Kidney (tissue), 14 donors: Measurements from ENCODE around the gene RNF31. TPM values are rescaled to one million over a fixed set of nuclear protein-coding genes. Genes with fewer than 3 reads are reported as not detected.
"Not testable (repeated sequence)": the region's sequence is repeated elsewhere in the genome, so short reads cannot be mapped to it uniquely, and the experiment has no call there.

ENCODE experiments used
- DNase-seq, 5 donors: peaks; one replicate each; pipeline ENCODE4 v3.0.0-alpha.2; 2013 to 2020
- FAIRE-seq: peaks from 2 replicates; lab custom pipeline; 2012; peaks lifted over from hg19 to GRCh38; lab: Jason Lieb, UNC
- H3K27ac ChIP-seq, 2 donors: one replicate each; pipeline ENCODE4 v1.7.0; 2013; ENCODE audit warnings: low read depth in 2 of 2, low read length in 2 of 2, inconsistent platforms in 1 of 2
- H3K27me3 ChIP-seq: one replicate; pipeline ENCODE4 v1.7.1; 2013; ENCODE audit warnings: low read length, inconsistent platforms; ENCODE audit not compliant: control insufficient read depth, insufficient read depth
- H3K36me3 ChIP-seq, 3 donors: one replicate each; pipeline versions ENCODE4 v1.7.0 to v1.7.1; 2013; ENCODE audit warnings: low read length in 3 of 3, control low read depth in 1 of 3, inconsistent platforms in 1 of 3; ENCODE audit not compliant: insufficient read depth in 3 of 3, control insufficient read depth in 2 of 3
- H3K4me1 ChIP-seq, 3 donors: one replicate each; pipeline versions ENCODE4 v1.7.0 to v1.7.1; 2013; ENCODE audit warnings: low read length in 3 of 3, inconsistent platforms in 1 of 3, low read depth in 1 of 3; ENCODE audit not compliant: control insufficient read depth in 2 of 3, insufficient read depth in 2 of 3
- H3K4me3 ChIP-seq, 3 donors: one replicate each; pipeline versions ENCODE4 v1.7.0 to v1.8.1; 2013; ENCODE audit warnings: low read length in 3 of 3, control low read depth in 1 of 3, inconsistent platforms in 1 of 3
- H3K9ac ChIP-seq, 3 donors: one replicate each; pipeline versions ENCODE4 v1.7.0 to v1.7.1; 2013; ENCODE audit warnings: low read length in 3 of 3, control low read depth in 1 of 3, inconsistent platforms in 1 of 3
- H3K9me3 ChIP-seq, 3 donors: one replicate each; pipeline versions ENCODE4 v1.7.0 to v1.7.1; 2013; ENCODE audit warnings: low read length in 3 of 3, control low read depth in 1 of 3, inconsistent platforms in 1 of 3; ENCODE audit not compliant: control insufficient read depth in 2 of 3, insufficient read depth in 1 of 3
- intact Hi-C: fragments of 100-400 bp; cut with DNase I; formaldehyde crosslinking; loops from one replicate; pipeline ENCODE4 v1.11.1; 2022
- polyA plus RNA-seq: library from polyadenylated mRNA; stranded (reverse); fragments of 350-450 nt; fragmentation: Illumina TruSeq; extraction: RNeasy Lipid Tissue Mini Kit (QIAGEN cat#74804); gene quantifications from one replicate; pipeline ENCODE4 v1.2.3, GENCODE V29; 2014; ENCODE audit warnings: low read depth, low replicate concordance; ENCODE audit not compliant: insufficient read depth
- total RNA-seq: library from RNA; stranded (reverse); fragmentation: NEBNext Ultra II Directional; extraction: Animal tissue kit (Norgen Biotek cat#: 25700); gene quantifications from one replicate; pipeline ENCODE4 v1.2.1, GENCODE V29; 2021
- TF ChIP-seq, protein P1 (sequence below): IDR thresholded peaks from 3 replicates; pipeline ENCODE4 v1.5.1; 2012; ENCODE audit warnings: mild to moderate bottlenecking, moderate library complexity, borderline replicate concordance; ENCODE audit not compliant: insufficient read depth; ENCODE audit errors: extremely low read depth
- donor health status: control.
- donor health status: control.
- donor health status: control.
- donor health status: control.
- donor health status: control.
- donor health status: DM: yes; HTN: yes; CAD: no.
- donor health status: Normal renal cell carcinoma (clear cell type).

RNF31 gene
- total and polyA plus RNA-seq, 2 donors from 2014 or later, result 64.0 to 69.0 TPM

- intact Hi-C loops, result no loop called here
- Histone ChIP-seq H3K4me3 (no peak overlapping the region), H3K36me3 (peaks cover 0 to 23% (median 15%) of the 10 kb centered on the region in 3 donors), H3K9me3 (no peaks in the 10 kb centered on the region), H3K27me3 (no peaks in the 10 kb centered on the region), H3K4me1 (peaks cover 0 to 2% (median 0%) of the 10 kb centered on the region in 3 donors), H3K27ac (no peak overlapping the region), H3K9ac (no peak overlapping the region)
- DNase-seq (no peak), FAIRE-seq (no peak)
- TF ChIP-seq, protein P1, sequence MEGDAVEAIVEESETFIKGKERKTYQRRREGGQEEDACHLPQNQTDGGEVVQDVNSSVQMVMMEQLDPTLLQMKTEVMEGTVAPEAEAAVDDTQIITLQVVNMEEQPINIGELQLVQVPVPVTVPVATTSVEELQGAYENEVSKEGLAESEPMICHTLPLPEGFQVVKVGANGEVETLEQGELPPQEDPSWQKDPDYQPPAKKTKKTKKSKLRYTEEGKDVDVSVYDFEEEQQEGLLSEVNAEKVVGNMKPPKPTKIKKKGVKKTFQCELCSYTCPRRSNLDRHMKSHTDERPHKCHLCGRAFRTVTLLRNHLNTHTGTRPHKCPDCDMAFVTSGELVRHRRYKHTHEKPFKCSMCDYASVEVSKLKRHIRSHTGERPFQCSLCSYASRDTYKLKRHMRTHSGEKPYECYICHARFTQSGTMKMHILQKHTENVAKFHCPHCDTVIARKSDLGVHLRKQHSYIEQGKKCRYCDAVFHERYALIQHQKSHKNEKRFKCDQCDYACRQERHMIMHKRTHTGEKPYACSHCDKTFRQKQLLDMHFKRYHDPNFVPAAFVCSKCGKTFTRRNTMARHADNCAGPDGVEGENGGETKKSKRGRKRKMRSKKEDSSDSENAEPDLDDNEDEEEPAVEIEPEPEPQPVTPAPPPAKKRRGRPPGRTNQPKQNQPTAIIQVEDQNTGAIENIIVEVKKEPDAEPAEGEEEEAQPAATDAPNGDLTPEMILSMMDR, result no peak
These were observed 44.8 kb upstream of the RNF31 start for GRCh38 chr14:24102357-24103048.

- Histone ChIP-seq H3K9ac (no peak overlapping the region), H3K9me3 (no peaks in the 10 kb centered on the region), H3K36me3 (peaks cover 0 to 17% (median 15%) of the 10 kb centered on the region in 3 donors), H3K27ac (no peak overlapping the region), H3K4me1 (peaks cover 0 to 2% (median 0%) of the 10 kb centered on the region in 3 donors), H3K27me3 (no peaks in the 10 kb centered on the region), H3K4me3 (no peak overlapping the region)
- DNase-seq, result no peak
- TF ChIP-seq, protein P1, result no peak
- intact Hi-C loops, result no loop called here
- FAIRE-seq, result no peak
These were observed 43.8 kb upstream of the RNF31 start for GRCh38 chr14:24103451-24103850.

GRCh38 chr14:24105609-24106239 is 41.6 kb upstream of the RNF31 start:
- DNase-seq, intact Hi-C loops, H3K9me3 ChIP-seq, H3K9ac ChIP-seq, H3K27me3 ChIP-seq, H3K27ac ChIP-seq, H3K36me3 ChIP-seq, H3K4me3 ChIP-seq, FAIRE-seq, H3K4me1 ChIP-seq: not testable (repeated sequence)

GRCh38 chr14:24106672-24107271 is 40.5 kb upstream of the RNF31 start:
- Histone ChIP-seq H3K4me3 (no peak overlapping the region), H3K9me3 (no peaks in the 10 kb centered on the region), H3K4me1 (peaks cover 0 to 8% (median 0%) of the 10 kb centered on the region in 3 donors), H3K27ac (no peak overlapping the region), H3K36me3 (peaks cover 0 to 7% (median 6%) of the 10 kb centered on the region in 3 donors), H3K9ac (no peak overlapping the region), H3K27me3 (no peaks in the 10 kb centered on the region)
- intact Hi-C loops, result no loop called here
- no peak for DNase-seq
- TF ChIP-seq, protein P1, result no peak
- FAIRE-seq, result no peak
